ENCODE measurements around the gene NIPAL4.

Gene NIPAL4

GRCh38 chr5:157506066-157506590, 46.1 kb downstream of the NIPAL4 start:
- no peaks in the 10 kb centered on the region for H3K9me3 ChIP-seq
- no peak overlapping the region for H3K27ac ChIP-seq
- no peak for TF ChIP-seq CTCF (IDR thresholded peaks at IDR 0.05)
- H3K4me3 ChIP-seq (ENCODE audit: low read depth in 1 of 2, low read length in 1 of 2), result no peak overlapping the region
- H3K36me3 ChIP-seq, result peaks cover 99% of the 10 kb centered on the region
- no peaks in the 10 kb centered on the region for H3K27me3 ChIP-seq
- H3K4me1 ChIP-seq (ENCODE audit: control insufficient read depth in 1 of 2, insufficient read depth in 1 of 2, low read depth in 1 of 2, low read length in 1 of 2), result peaks cover 18 to 21% of the 10 kb centered on the region in 2 experiments

GRCh38 chr5:157506981-157507780, 47.2 kb downstream of the NIPAL4 start:
- Histone ChIP-seq H3K9me3 (no peaks in the 10 kb centered on the region), H3K4me3 (ENCODE audit: low read depth in 1 of 2, low read length in 1 of 2) (no peak overlapping the region), H3K4me1 (ENCODE audit: control insufficient read depth in 1 of 2, insufficient read depth in 1 of 2, low read depth in 1 of 2, low read length in 1 of 2) (peaks cover 10 to 12% of the 10 kb centered on the region in 2 experiments), H3K27ac (no peak overlapping the region), H3K27me3 (no peaks in the 10 kb centered on the region), H3K36me3 (peaks cover 99% of the 10 kb centered on the region)
- no peak for TF ChIP-seq CTCF (IDR thresholded peaks at IDR 0.05)

DNA sequence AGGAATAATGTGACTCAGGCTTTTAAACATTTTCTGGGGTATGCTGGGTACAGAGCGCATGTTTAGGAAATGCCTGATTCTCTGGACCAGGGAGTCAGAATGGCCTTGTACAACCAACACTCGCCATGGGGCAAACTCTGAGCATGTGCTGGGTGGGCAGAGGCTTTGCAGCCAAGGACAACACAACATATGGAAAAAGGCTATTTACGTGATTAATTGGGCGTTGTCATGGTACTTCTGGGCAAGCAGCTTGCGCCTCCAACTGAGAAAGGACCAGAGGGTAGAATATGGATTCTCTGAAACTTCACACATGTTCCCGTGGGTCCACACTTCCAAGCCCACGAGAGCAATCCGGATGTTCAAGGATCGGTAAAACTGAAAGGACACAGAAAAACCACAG, 49.1 kb downstream of the NIPAL4 start:
- H3K36me3 ChIP-seq, result peaks cover 99% of the 10 kb centered on the region
- H3K27ac ChIP-seq, result no peak overlapping the region
- TF ChIP-seq CTCF (IDR thresholded peaks at IDR 0.05), result no peak
- H3K4me1 ChIP-seq (ENCODE audit: control insufficient read depth in 1 of 2, insufficient read depth in 1 of 2, low read depth in 1 of 2, low read length in 1 of 2), result peaks cover 0 to 4% of the 10 kb centered on the region in 2 experiments
- H3K4me3 ChIP-seq (ENCODE audit: low read depth in 1 of 2, low read length in 1 of 2), result no peak overlapping the region
- no peaks in the 10 kb centered on the region for H3K27me3 ChIP-seq
- H3K9me3 ChIP-seq, result no peaks in the 10 kb centered on the region

- peaks cover 0 to 4% of the 10 kb centered on the region in 2 experiments for H3K4me1 ChIP-seq (ENCODE audit: control insufficient read depth in 1 of 2, insufficient read depth in 1 of 2, low read depth in 1 of 2, low read length in 1 of 2)
- no peaks in the 10 kb centered on the region for H3K9me3 ChIP-seq
- peaks cover 99% of the 10 kb centered on the region for H3K36me3 ChIP-seq
- no peak overlapping the region for H3K27ac ChIP-seq
- H3K27me3 ChIP-seq, result no peaks in the 10 kb centered on the region
- TF ChIP-seq CTCF (IDR thresholded peaks at IDR 0.05), result no peak
- no peak overlapping the region for H3K4me3 ChIP-seq (ENCODE audit: low read depth in 1 of 2, low read length in 1 of 2)
Measured at GRCh38 chr5:157509587-157509986, 49.6 kb downstream of the NIPAL4 start.

GRCh38 chr5:157510682-157511081, 50.7 kb downstream of the NIPAL4 start:
- Histone ChIP-seq H3K4me1 (ENCODE audit: control insufficient read depth in 1 of 2, insufficient read depth in 1 of 2, low read depth in 1 of 2, low read length in 1 of 2) (peaks cover 0 to 4% of the 10 kb centered on the region in 2 experiments), H3K27me3 (no peaks in the 10 kb centered on the region), H3K9me3 (no peaks in the 10 kb centered on the region), H3K36me3 (peaks cover 100% of the 10 kb centered on the region), H3K27ac (no peak overlapping the region), H3K4me3 (ENCODE audit: low read depth in 1 of 2, low read length in 1 of 2) (no peak overlapping the region)
- TF ChIP-seq CTCF (IDR thresholded peaks at IDR 0.05), result no peak

Data from neutrophil (primary cell).